GM12891 (cell line): ENCODE data around the gene RIN3.

Source experiments
- DNase-seq: peaks from one replicate; pipeline ENCODE4 v3.0.0; 2011; ENCODE audit warnings: low spot score; ENCODE audit not compliant: insufficient read length
- FAIRE-seq: peaks from 2 replicates; lab custom pipeline; 2011; peaks lifted over from hg19 to GRCh38; lab: Jason Lieb, UNC
- PAX5 ChIP-seq: IDR thresholded peaks from 2 replicates; pipeline ENCODE4 v1.6.1; 2011; ENCODE audit warnings: low read length, moderate library complexity, mild to moderate bottlenecking; ENCODE audit not compliant: insufficient read depth, severe bottlenecking
- POLR2A ChIP-seq: IDR thresholded peaks from 2 replicates; pipeline ENCODE4 v1.6.1; 2011; ENCODE audit warnings: low read depth, low read length, control low read depth
- POLR2AphosphoS5 ChIP-seq: IDR thresholded peaks from 2 replicates; pipeline ENCODE4 v1.6.1; 2011; ENCODE audit warnings: low read depth, low read length, control low read depth
- POU2F2 ChIP-seq: IDR thresholded peaks from 2 replicates; pipeline ENCODE4 v1.6.1; 2011; ENCODE audit warnings: low read depth, mild to moderate bottlenecking, control low read depth, low read length, moderate library complexity
- SPI1 ChIP-seq: IDR thresholded peaks from 2 replicates; pipeline ENCODE4 v1.6.1; 2011; ENCODE audit warnings: low read depth, low read length, control low read depth
- TAF1 ChIP-seq: IDR thresholded peaks from 2 replicates; pipeline ENCODE4 v1.6.1; 2011; ENCODE audit warnings: low read depth, low read length, control low read depth

The RIN3 gene

DNA sequence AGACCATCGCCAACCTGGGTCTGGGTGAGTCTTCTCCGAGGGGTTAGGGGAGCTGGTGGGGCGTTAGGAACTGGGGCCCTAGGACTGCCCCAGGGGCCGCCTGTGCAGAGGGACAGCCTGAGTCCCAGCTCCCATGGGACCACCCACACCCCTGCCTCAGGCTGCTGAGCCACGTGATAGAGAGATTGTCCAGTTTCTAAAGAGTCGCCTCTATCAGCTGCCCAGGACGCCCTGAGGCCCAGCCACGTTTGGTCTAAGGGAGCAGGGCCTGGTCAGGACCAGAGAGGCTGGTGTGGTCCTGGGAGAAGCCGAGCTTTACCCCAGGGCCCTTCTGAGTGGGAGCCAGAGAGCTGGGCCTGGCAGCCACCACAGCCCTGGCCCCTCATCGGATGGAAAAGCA is 127.7 kb downstream of the RIN3 start:
- FAIRE-seq (no peak), DNase-seq (no peak)
- TF ChIP-seq TAF1 (no peak), PAX5 (no peak), POLR2AphosphoS5 (no peak), SPI1 (no peak), POU2F2 (no peak), POLR2A (no peak)

DNA sequence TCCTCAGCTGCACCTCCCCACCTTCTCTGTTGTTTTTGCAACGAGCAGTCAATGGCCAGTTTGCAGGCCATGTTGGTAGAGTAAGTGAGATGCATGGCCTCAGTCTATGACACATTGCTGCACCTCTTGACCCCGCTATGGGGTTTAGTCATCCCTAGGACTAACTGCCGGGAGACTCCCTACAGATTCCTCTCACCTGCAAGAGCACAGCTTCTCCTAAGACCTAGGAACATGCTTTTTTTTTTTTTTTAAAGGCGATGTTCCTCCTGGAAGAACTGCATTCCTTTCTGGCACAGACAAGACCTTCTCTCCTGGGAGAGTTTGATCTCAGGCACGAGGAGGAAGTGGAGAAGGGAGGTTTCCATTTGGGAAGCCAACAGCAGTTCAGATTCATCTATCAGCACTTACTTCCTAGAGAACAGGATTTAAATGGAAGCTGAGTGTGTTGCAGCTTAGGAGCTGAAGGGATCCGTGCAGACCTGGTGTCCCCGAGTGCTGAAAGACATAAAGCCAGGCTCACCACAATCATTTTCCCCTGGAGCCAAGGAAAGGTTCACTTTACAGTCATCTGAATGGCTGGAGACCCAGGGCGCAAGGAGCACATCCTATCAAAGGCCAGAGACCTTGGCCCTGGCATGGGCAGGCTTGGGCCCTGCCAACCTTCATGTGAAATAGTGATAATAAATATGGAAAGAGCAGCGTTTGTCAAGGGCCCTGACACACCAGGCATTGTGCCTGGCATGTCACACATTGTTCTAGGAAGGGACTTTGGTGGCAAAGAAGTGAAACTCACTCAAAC is 130.8 kb downstream of the RIN3 start:
- no peak for FAIRE-seq
- no peak for DNase-seq

DNA sequence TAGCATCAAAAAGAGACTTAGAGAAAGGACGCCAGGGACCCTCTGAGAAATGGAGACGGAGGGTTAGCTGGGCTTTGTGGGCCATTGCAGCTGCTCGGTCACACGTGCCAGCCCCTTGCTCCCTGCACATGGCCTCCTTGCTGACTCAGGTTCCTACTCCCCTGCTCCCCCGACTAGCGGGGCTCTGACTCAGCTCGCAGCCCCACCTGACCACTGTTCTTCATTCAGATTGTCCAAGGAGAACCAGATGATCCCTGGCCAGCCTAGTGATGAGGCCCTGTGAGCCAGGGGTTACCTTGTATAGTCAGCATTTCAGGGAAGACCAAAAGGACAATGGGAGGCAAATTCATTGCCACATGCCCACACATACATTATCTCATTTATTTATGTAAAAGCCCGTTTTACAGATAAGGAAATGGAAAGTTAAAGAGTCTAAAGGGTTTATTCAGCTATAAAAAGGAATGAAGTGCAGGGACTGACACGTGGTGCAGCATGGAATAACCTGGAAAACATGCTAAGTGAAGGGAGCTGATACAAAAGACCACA is 131.5 kb downstream of the RIN3 start:
- FAIRE-seq: no peak
- no peak for DNase-seq
- TF ChIP-seq PAX5: no peak
- TF ChIP-seq SPI1: no peak
- no peak for TF ChIP-seq TAF1
- TF ChIP-seq POU2F2: no peak
- no peak for TF ChIP-seq POLR2A
- no peak for TF ChIP-seq POLR2AphosphoS5

More for the DNA sequence above, 130.8 kb downstream of the RIN3 start:
- TF ChIP-seq POLR2AphosphoS5 (no peak), POU2F2 (no peak), SPI1 (no peak)

DNA sequence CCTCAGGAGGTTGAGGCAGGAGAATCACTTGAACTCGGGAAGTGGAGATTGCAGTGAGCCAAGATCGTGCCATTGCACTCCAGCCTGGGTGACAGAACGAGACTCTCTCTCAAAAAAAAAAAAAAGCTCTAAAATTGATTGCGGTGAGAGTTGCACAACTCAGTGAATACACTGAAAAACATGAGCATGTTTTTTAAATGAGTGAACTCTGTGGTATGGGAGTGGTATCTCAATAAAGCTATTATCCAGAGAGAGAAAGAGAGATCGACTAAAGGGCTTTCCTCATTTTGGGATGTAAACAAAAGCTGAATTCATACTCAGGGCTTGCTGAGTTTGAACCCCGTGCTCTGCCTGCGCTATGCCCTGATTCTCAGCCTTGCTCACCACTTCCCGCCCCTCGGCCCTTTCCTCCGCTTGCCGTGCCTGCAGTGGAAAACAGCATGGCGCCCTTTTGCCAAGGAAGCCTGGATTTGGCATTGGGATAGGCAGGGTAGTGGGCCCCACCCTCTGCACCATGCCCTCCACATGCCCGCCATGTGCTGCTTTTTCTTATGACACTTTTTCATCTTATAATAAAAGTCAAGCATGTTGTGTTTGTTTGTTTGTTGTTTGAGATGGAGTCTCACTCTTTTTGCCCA is 132.4 kb downstream of the RIN3 start:
- TF ChIP-seq SPI1 (no peak), TAF1 (no peak), PAX5 (no peak), POLR2A (no peak), POU2F2 (no peak), POLR2AphosphoS5 (no peak)
- FAIRE-seq: no peak
- no peak for DNase-seq

DNA sequence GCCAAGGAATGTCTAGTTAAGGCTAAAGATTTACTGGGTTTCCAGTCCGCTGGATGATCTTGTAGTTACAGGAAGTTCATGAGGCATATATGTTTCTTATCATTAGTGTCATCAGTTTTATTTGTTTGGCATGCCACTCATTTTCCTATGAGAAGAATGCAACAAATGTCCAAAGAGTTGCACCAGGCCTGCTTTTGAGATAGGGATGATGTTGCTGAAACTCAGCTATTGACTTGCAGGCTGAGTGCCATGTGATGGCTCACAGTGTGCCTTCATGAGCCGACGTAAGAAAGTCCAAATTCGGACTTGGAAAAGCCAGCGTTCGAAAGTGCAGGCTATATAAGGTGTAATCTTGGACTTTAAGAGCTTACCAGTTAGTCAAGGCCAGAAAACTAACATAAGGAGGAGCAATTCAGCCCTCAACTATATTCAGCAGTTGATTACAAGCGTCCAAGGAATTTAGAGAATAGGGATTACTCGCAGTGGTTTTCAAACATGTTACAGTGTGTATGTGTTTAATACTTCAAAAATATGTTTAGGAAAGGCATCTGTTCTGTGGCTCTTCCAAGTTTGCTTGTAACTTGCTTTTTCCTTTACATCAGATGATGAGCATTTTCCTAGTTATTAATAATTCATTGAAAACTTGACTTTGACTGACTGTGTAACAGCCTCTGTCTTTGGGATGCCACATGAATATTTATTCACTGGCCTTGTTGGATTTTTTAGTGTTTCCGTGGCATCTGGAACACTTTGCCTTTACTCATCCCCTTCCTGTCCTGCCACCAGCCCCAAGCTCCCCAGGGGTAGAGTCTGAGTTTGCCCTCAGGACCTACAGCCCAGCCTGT is 133.6 kb downstream of the RIN3 start:
- no peak for TF ChIP-seq SPI1
- no peak for TF ChIP-seq POLR2A
- no peak for TF ChIP-seq POU2F2
- no peak for TF ChIP-seq PAX5
- FAIRE-seq (peak; percentile 35), DNase-seq (no peak)

- FAIRE-seq (no peak), DNase-seq (no peak)
- TF ChIP-seq PAX5: no peak
- TF ChIP-seq SPI1: peak; percentile 56
Measured at GRCh38 chr14:92647797-92648279, 134.3 kb downstream of the RIN3 start.

- FAIRE-seq: no peak
- no peak for DNase-seq
- no peak for TF ChIP-seq POLR2A
- TF ChIP-seq TAF1: no peak
- no peak for TF ChIP-seq SPI1
- TF ChIP-seq POLR2AphosphoS5: no peak
- TF ChIP-seq POU2F2: no peak
- TF ChIP-seq PAX5: no peak
Measured at GRCh38 chr14:92649066-92649465, 135.5 kb downstream of the RIN3 start.

- DNase-seq: no peak
- TF ChIP-seq POLR2A (no peak), SPI1 (no peak), TAF1 (no peak), POLR2AphosphoS5 (no peak), POU2F2 (no peak), PAX5 (no peak)
- FAIRE-seq: no peak
Measured at GRCh38 chr14:92649934-92650545, 136.5 kb downstream of the RIN3 start.

DNA sequence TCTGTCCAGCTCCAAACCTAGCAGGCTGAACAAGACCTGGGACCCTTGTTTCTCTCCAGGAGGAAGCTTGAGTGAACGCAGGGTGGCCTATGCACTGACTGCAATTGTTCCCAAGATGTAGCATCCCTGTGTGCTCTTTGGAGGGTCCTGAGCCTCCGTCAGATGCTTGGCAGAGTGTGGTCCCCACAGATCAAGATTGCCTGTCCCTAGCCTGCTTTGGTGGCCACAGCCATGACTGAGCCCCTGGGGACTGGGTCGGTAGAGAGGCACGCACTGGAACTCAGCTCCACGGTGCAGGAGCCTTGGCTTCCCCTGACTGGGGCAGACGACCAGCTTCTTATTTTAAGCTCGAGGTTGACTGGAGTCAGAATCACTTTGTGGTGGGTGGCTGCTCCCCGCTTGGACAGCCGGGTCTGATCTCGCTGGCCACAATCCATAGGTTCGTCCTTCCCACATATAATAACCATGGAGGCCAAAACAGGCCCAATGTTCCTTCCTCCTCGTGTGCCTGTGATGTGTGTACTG is 137.1 kb downstream of the RIN3 start:
- FAIRE-seq: peak; percentile 9
- TF ChIP-seq PAX5 (no peak), POU2F2 (no peak), SPI1 (no peak), POLR2AphosphoS5 (no peak), TAF1 (no peak), POLR2A (no peak)
- no peak for DNase-seq
